K562 (cell line): ENCODE measurements around the gene NABP1. TPM values are rescaled to one million over a fixed set of nuclear protein-coding genes. Genes with fewer than 3 reads are reported as not detected.
A peak's percentile ranks its signal among the peaks of the same experiment; 100 is the strongest.

Source experiments
- EGR1 ChIP-seq: fragments of 450-650 bp; conservative IDR thresholded peaks from 2 replicates; pipeline ENCODE4 v1.6.1; 2017; ENCODE audit warnings: mild to moderate bottlenecking
- ERF ChIP-seq: fragments of 450-650 bp; formaldehyde crosslinking; IDR thresholded peaks from 2 replicates; pipeline ENCODE4 v1.4.0; 2020; ENCODE audit warnings: mild to moderate bottlenecking, mixed read lengths
- ESRRA ChIP-seq: fragments of 450-650 bp; IDR thresholded peaks from 2 replicates; pipeline ENCODE4 v1.6.1; 2014; ENCODE audit warnings: low read depth, mild to moderate bottlenecking, moderate library complexity, borderline replicate concordance
- HDAC2 ChIP-seq: fragments of 450-650 bp; IDR thresholded peaks from 2 replicates; pipeline ENCODE4 v1.6.1; 2016; ENCODE audit warnings: mild to moderate bottlenecking
- HIVEP1 ChIP-seq: fragments of 250-450 bp; sonication (Bioruptor Pico); IDR thresholded peaks from 2 replicates; pipeline ENCODE4 v1.4.0; 2020; ENCODE audit warnings: mild to moderate bottlenecking
- HNRNPK ChIP-seq: fragments of 200-400 bp; formaldehyde crosslinking; IDR thresholded peaks from one replicate; pipeline ENCODE4 v1.6.1; 2018; ENCODE audit warnings: mild to moderate bottlenecking, low read depth, low read length; ENCODE audit not compliant: poor library complexity, severe bottlenecking
- TOE1 ChIP-seq, 2 experiments: fragments of 450-650 bp in 1 of 2; sonication (generic) in 1 of 2; formaldehyde crosslinking in 1 of 2; IDR thresholded peaks; 2 replicates each; pipeline versions ENCODE4 v1.7.1 to v1.8.0; 2016 to 2022; ENCODE audit warnings: borderline replicate concordance in 2 of 2, mild to moderate bottlenecking in 2 of 2, antibody characterized with exemption in 1 of 2, inconsistent platforms in 1 of 2, low read depth in 1 of 2, missing genetic modification reagents in 1 of 2, moderate library complexity in 1 of 2
- ZBED1 ChIP-seq: IDR thresholded peaks from 2 replicates; pipeline ENCODE4 v1.6.1; 2014
- ZNF253 ChIP-seq: fragments of 250-450 bp; sonication (Bioruptor Pico); conservative IDR thresholded peaks from 2 replicates; pipeline ENCODE4 v1.6.1; 2021; ENCODE audit warnings: mild to moderate bottlenecking
- ZNF311 ChIP-seq: fragments of 250-450 bp; sonication (Bioruptor Pico); IDR thresholded peaks from 2 replicates; pipeline ENCODE4 v1.4.0; 2020; ENCODE audit warnings: mild to moderate bottlenecking, moderate library complexity
- polyA plus RNA-seq, 8 experiments: library from polyadenylated mRNA; depleted of rRNA in 4 of 8; stranded (reverse) in 5 of 8; unstranded in 3 of 8; fragments of >200 nt; fragmentation: Nextera tagmentation in 2 of 8; fragmentation: Illumina TruSeq in 1 of 8; extraction: Ambion mirVana in 2 of 8; extraction: Trizol in 1 of 8; gene quantifications; 2 replicates each; pipeline versions ENCODE4 v1.2.1 to v1.2.3, GENCODE V29; 2011 to 2014; ENCODE audit warnings: inconsistent platforms in 1 of 8, missing spikeins in 1 of 8
- total RNA-seq, 7 experiments: library from RNA; depleted of rRNA in 6 of 7; stranded (reverse); fragments of >200 nt in 6 of 7; fragmentation: Illumina TruSeq in 2 of 7; extraction: Trizol in 2 of 7; gene quantifications; 2 replicates each; pipeline versions ENCODE4 v1.2.1 to v1.2.3, GENCODE V29; 2011 to 2021; ENCODE audit warnings: low replicate concordance in 1 of 7
- TF ChIP-seq, protein P1 (sequence below), 3 experiments: fragments of 200-800 bp in 1 of 3; fragments of 250-450 bp in 1 of 3; fragments of 450-650 bp in 1 of 3; sonication (Bioruptor Pico) in 1 of 3; sonication (Bioruptor generic) in 1 of 3; formaldehyde crosslinking in 1 of 3; IDR thresholded peaks; 2 replicates each; pipeline versions ENCODE4 v1.6.1 to v1.8.0; 2016 to 2022; ENCODE audit warnings: mild to moderate bottlenecking in 2 of 3, missing genetic modification characterization in 2 of 3, missing compliant biosample characterization in 1 of 3, moderate library complexity in 1 of 3
- TF ChIP-seq, protein P2 (sequence below): IDR thresholded peaks from 2 replicates; pipeline ENCODE4 v1.6.1; 2014; ENCODE audit warnings: antibody characterized with exemption
- TF ChIP-seq, protein P3 (sequence below): sonication (generic); formaldehyde crosslinking; IDR thresholded peaks from 2 replicates; pipeline ENCODE4 v1.8.0; 2022; ENCODE audit warnings: missing genetic modification reagents, mild to moderate bottlenecking, borderline replicate concordance
- TF ChIP-seq, protein P4 (sequence below), 2 experiments: IDR thresholded peaks; 2 replicates each; pipeline ENCODE4 v1.6.1; 2011; ENCODE audit warnings: borderline replicate concordance in 1 of 2, control low read depth in 1 of 2, low read depth in 1 of 2, low read length in 1 of 2, mild to moderate bottlenecking in 1 of 2, mixed read lengths in 1 of 2, moderate library complexity in 1 of 2; ENCODE audit not compliant: insufficient read depth in 1 of 2, insufficient read length in 1 of 2, poor library complexity in 1 of 2, severe bottlenecking in 1 of 2; ENCODE audit errors: extremely low read depth in 1 of 2
- TF ChIP-seq, protein P5 (sequence below): fragments of 200-800 bp; sonication (Bioruptor generic); IDR thresholded peaks from 2 replicates; pipeline ENCODE4 v1.6.1; 2017; ENCODE audit warnings: missing genetic modification characterization, missing compliant biosample characterization

The NABP1 gene
- total and polyA plus RNA-seq, 9 of the 15 experiments (the other 6 are each of a cell fraction or from before 2014, with no cell fraction given): 12.8 to 44.0 (median 20.2) TPM

DNA sequence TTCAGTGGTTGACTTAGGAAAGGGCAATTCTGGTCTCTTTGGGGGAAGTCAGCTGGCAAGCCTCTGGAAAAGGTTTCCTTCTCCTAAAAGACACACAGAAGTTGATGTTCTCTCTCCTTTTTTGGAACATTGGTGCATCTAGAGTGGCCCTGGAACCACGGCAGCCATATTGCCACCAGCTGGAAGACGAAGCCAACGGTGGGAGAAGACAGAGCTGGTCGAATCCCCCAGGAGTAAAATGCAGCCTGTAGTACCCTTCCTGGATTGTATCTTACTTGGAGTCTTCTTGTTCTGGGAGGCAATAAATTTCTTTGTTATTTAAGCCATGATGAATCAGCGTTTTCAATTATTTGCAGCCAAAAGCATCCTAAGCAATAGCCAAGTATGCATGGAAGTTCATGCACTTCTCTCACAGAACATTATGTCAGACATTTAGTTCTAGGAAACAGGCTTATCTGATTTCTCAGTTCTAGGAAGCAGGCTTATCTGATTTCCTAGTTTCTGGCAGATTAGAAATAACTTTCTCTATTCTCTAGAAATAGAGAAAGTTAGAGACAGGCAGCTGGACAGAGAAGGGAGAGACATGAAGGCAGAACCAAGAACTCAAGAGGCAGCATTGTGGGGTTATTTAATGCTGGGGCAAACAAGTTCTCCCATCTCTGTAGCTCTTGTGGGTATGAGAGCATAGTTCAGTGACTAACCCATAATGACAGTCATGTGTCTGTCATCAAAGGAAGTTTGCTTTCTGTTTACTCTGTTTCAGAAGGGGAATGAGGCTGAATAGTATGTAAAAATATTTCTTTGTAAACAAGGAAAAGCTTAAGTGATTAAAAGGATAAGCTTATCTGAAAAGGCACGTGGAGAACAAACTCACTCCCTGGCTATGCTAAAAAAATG lies 40.5 kb upstream of the NABP1 start (continued):
- TF ChIP-seq, protein P1, sequence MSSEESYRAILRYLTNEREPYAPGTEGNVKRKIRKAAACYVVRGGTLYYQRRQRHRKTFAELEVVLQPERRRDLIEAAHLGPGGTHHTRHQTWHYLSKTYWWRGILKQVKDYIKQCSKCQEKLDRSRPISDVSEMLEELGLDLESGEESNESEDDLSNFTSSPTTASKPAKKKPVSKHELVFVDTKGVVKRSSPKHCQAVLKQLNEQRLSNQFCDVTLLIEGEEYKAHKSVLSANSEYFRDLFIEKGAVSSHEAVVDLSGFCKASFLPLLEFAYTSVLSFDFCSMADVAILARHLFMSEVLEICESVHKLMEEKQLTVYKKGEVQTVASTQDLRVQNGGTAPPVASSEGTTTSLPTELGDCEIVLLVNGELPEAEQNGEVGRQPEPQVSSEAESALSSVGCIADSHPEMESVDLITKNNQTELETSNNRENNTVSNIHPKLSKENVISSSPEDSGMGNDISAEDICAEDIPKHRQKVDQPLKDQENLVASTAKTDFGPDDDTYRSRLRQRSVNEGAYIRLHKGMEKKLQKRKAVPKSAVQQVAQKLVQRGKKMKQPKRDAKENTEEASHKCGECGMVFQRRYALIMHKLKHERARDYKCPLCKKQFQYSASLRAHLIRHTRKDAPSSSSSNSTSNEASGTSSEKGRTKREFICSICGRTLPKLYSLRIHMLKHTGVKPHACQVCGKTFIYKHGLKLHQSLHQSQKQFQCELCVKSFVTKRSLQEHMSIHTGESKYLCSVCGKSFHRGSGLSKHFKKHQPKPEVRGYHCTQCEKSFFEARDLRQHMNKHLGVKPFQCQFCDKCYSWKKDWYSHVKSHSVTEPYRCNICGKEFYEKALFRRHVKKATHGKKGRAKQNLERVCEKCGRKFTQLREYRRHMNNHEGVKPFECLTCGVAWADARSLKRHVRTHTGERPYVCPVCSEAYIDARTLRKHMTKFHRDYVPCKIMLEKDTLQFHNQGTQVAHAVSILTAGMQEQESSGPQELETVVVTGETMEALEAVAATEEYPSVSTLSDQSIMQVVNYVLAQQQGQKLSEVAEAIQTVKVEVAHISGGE (CRISPR knock-in tag; IDR thresholded peaks at IDR 0.05): no peak
- TF ChIP-seq ESRRA: peak; percentile 23; the same call in 1 of the 2 replicates
- TF ChIP-seq ERF (CRISPR knock-in tag): no peak
- TF ChIP-seq, protein P2, sequence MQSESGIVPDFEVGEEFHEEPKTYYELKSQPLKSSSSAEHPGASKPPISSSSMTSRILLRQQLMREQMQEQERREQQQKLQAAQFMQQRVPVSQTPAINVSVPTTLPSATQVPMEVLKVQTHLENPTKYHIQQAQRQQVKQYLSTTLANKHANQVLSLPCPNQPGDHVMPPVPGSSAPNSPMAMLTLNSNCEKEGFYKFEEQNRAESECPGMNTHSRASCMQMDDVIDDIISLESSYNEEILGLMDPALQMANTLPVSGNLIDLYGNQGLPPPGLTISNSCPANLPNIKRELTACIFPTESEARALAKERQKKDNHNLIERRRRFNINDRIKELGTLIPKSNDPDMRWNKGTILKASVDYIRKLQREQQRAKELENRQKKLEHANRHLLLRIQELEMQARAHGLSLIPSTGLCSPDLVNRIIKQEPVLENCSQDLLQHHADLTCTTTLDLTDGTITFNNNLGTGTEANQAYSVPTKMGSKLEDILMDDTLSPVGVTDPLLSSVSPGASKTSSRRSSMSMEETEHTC: no peak
- no peak for TF ChIP-seq TOE1 (IDR thresholded peaks at IDR 0.05; ENCODE audit: borderline replicate concordance)
- TF ChIP-seq TOE1 (CRISPR knock-in tag; IDR thresholded peaks at IDR 0.05; ENCODE audit: borderline replicate concordance, low read depth): no peak
- TF ChIP-seq ZNF311 (CRISPR knock-in tag): peak; percentile 33; the same call in 1 of the 2 replicates
- peak; percentile 42 for TF ChIP-seq HDAC2
- 0 out of 2 replicates have a peak, but pooled peaks have one; percentile 30 for TF ChIP-seq EGR1
- TF ChIP-seq, protein P3, sequence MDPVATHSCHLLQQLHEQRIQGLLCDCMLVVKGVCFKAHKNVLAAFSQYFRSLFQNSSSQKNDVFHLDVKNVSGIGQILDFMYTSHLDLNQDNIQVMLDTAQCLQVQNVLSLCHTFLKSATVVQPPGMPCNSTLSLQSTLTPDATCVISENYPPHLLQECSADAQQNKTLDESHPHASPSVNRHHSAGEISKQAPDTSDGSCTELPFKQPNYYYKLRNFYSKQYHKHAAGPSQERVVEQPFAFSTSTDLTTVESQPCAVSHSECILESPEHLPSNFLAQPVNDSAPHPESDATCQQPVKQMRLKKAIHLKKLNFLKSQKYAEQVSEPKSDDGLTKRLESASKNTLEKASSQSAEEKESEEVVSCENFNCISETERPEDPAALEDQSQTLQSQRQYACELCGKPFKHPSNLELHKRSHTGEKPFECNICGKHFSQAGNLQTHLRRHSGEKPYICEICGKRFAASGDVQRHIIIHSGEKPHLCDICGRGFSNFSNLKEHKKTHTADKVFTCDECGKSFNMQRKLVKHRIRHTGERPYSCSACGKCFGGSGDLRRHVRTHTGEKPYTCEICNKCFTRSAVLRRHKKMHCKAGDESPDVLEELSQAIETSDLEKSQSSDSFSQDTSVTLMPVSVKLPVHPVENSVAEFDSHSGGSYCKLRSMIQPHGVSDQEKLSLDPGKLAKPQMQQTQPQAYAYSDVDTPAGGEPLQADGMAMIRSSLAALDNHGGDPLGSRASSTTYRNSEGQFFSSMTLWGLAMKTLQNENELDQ: no peak
- TF ChIP-seq ZBED1: no peak
- TF ChIP-seq ZNF253 (CRISPR knock-in tag): no peak
- TF ChIP-seq, protein P4, sequence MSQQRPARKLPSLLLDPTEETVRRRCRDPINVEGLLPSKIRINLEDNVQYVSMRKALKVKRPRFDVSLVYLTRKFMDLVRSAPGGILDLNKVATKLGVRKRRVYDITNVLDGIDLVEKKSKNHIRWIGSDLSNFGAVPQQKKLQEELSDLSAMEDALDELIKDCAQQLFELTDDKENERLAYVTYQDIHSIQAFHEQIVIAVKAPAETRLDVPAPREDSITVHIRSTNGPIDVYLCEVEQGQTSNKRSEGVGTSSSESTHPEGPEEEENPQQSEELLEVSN (IDR thresholded peaks at IDR 0.05; ENCODE audit: borderline replicate concordance in 1 of 2, extremely low read depth in 1 of 2, insufficient read depth in 1 of 2, insufficient read length in 1 of 2, low read depth in 1 of 2, low read length in 1 of 2, poor library complexity in 1 of 2, severe bottlenecking in 1 of 2): no peak
- TF ChIP-seq, protein P5, sequence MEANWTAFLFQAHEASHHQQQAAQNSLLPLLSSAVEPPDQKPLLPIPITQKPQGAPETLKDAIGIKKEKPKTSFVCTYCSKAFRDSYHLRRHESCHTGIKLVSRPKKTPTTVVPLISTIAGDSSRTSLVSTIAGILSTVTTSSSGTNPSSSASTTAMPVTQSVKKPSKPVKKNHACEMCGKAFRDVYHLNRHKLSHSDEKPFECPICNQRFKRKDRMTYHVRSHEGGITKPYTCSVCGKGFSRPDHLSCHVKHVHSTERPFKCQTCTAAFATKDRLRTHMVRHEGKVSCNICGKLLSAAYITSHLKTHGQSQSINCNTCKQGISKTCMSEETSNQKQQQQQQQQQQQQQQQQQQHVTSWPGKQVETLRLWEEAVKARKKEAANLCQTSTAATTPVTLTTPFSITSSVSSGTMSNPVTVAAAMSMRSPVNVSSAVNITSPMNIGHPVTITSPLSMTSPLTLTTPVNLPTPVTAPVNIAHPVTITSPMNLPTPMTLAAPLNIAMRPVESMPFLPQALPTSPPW (CRISPR knock-in tag): no peak
- no peak for TF ChIP-seq HNRNPK
- no peak for TF ChIP-seq HIVEP1 (CRISPR knock-in tag)
